Effector memory CD8-positive, alpha-beta T cell (primary cell): Measurements from ENCODE around the gene GSE1.

Source experiments
- ATAC-seq: fragments of 150-1000 bp; cut with Tn5 transposase; replicated peaks from 2 replicates; pipeline ENCODE4 v1.10.0; 2021; ENCODE audit warnings: mild to moderate bottlenecking, moderate library complexity
- DNase-seq, 3 experiments: peaks; one replicate each; pipeline ENCODE4 v3.0.0; 2021
- H3K27ac Mint-ChIP-seq, 2 donors: one replicate each; pipeline ENCODE4 v1.8.0; 2022; ENCODE audit warnings: mild to moderate bottlenecking in 2 of 2, mixed read lengths in 2 of 2, moderate library complexity in 2 of 2
- H3K27me3 Mint-ChIP-seq, 2 donors: one replicate each; pipeline ENCODE4 v1.8.0; 2022; ENCODE audit warnings: mixed read lengths in 2 of 2
- H3K36me3 Mint-ChIP-seq: one replicate; pipeline ENCODE4 v1.8.0; 2022; ENCODE audit warnings: mild to moderate bottlenecking, moderate library complexity, mixed read lengths; ENCODE audit not compliant: insufficient read depth
- H3K4me1 Mint-ChIP-seq, 2 donors: one replicate each; pipeline ENCODE4 v1.8.0; 2022; ENCODE audit warnings: low read depth in 2 of 2, mixed read lengths in 2 of 2
- H3K4me3 Mint-ChIP-seq, 2 donors: one replicate each; pipeline ENCODE4 v1.8.0; 2022; ENCODE audit warnings: mild to moderate bottlenecking in 2 of 2, mixed read lengths in 2 of 2, moderate library complexity in 2 of 2
- H3K9me3 Mint-ChIP-seq, 2 donors: one replicate each; pipeline ENCODE4 v1.8.0; 2022; ENCODE audit warnings: mixed read lengths in 2 of 2
- total RNA-seq, 9 experiments: gene quantifications; one replicate each; lab custom pipeline; 2026; lab: John Stamatoyannopoulos, UW

GSE1 gene
- total RNA-seq: 9.9 to 108 (median 30.0) reads per million in 9 experiments

DNA sequence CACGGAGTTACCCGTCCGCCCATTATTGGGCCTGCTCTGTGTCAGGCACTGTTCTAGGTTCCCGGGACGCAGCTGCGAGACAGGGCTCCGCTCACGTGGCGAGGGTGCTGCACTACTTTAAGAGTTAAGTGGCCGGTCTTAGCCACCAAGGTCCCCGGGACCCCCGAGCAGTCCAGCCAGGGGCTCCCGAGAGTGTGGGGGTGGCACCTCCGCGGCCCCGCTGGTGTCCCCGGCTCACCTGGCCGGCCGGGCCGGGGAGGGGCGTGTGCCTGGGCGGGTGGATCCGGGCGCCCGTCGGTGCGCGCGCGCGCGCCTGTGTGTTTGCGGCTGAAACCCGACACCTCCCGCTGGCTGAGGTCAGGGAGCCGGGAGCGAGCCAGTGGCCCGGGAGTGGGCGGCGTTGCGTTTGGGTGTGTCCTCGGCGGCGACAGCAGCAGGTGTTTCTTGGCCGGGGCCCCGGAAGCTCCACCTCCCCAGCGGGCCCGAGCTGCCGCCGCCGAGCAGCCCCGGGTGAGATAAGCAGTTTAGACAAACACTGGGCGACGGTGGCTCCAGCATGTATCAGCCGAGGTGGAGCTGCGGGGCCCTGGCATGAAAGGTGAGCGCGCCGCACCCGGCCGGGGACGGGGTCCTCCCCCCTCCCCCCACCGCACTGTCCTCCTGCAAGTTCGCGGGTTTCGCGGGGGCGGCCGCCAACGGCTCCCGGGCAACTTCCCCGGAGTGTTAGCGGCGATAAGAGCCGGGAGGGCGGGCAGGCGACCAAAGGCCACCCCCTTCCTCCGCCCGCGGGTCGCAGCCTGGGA, at the start of gene GSE1:
Gene GSE1 (plus strand): TSS at position 522 of the 803 bp plus-strand sequence. CDS start 70 bp downstream, at position 592.
- H3K27ac Mint-ChIP-seq: no peak within 1 kb of the TSS

DNA sequence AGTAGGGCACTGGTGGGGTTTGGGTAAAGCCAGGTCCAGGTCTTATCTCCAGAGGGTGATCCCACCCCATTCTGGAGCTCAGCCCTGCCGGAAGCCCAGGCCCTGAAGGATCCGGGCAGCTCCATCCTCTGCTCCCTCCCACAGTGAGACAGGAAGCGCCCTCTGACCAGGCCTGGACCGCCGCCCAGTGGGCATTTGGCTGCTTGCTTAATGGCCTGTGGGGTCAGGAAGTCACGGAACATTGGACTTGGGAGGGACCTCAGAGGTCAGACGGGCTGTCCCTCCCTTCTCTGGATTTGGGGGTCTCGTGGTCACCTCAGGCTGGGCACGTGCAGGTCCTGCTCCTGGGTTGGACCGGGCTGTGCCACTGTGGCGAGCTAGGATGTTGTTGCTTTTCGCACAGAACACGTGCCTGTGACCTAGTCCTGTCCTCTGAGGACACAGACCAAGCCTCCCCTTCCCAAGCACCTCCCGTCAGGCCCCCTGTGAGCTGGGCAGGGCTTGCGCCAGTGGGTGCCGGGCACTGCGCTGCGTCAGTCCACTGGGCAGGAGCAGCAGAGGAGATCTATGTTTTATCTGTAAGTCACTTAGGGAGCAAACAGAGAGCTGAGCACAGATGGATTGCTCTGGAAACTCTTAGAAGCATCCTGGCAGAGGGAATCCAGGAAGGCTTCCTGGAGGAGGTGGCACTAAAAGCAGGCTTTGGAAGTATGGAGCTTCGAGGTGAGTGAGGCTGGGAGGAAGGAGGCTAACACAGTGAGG, 49.4 kb upstream of the GSE1 start:
- no peaks in the 10 kb centered on the region for H3K27me3 Mint-ChIP-seq
- H3K27ac Mint-ChIP-seq: peak overlapping the region; percentile 81 to 91
- peak overlapping the region; percentile 9 to 40 for H3K4me3 Mint-ChIP-seq
- peaks cover 69 to 81% of the 10 kb centered on the region in 2 donors for H3K4me1 Mint-ChIP-seq
- no peak for ATAC-seq
- H3K36me3 Mint-ChIP-seq: peaks cover 63% of the 10 kb centered on the region
- no peaks in the 10 kb centered on the region for H3K9me3 Mint-ChIP-seq
- DNase-seq: no peak

More for the DNA sequence above, at the start of gene GSE1:
- ATAC-seq (peak; percentile 38), DNase-seq (peak; percentile 56 to 63 (median 59))
- Mint-ChIP-seq H3K27me3 (no peaks in the 10 kb centered on the region), H3K4me1 (peaks cover 41 to 44% of the 10 kb centered on the region in 2 donors), H3K4me3 (peak within 1 kb of the TSS; percentile 77 to 80), H3K36me3 (peaks cover 20% of the 10 kb centered on the region), H3K9me3 (no peaks in the 10 kb centered on the region)

DNA sequence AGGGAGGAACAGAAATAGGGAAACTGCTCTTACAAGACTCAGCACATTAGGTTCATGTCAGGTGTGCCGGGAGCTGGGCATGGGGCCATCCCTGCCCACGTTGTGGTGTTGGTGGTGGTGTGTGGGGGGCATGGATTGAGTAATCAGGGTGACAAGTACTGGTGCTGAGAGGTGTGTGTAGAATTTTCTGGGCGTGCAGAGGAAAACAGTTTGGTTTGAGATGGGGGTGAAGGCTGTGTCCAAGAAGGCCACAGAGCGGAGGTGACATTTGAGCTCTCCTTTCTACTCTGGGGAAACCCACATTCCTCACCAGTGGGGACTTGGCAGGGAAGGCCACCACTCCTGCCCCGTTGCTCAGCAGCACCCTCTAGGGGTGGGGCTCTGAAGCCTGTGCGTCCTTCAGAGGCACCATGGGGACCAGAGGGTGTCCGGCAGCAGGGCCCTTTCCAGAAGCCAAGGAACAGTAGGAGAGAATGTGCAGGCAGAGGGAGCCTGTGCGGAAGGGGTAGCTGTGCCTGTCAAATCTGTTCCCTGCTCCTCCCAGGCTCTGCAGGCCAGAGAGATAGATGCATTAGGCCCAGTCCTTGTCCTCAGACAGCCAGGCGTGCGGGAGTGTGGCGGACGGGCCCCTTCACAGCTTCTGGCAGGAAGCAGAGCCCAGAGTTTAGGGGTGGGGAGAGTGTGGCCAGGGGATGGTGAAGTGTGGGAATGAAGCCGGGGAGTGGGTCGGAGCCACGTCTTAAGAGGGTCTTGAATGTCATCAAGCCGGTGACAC, 48.7 kb upstream of the GSE1 start:
- peaks cover 62% of the 10 kb centered on the region for H3K36me3 Mint-ChIP-seq
- no peaks in the 10 kb centered on the region for H3K9me3 Mint-ChIP-seq
- H3K4me1 Mint-ChIP-seq: peaks cover 70 to 82% of the 10 kb centered on the region in 2 donors
- H3K4me3 Mint-ChIP-seq: peak overlapping the region; percentile 9 to 24
- peak overlapping the region; percentile 81 to 91 for H3K27ac Mint-ChIP-seq
- no peaks in the 10 kb centered on the region for H3K27me3 Mint-ChIP-seq
- peak in 1 of 3 experiments; percentile 27 for DNase-seq
- ATAC-seq: peak; percentile 40

DNA sequence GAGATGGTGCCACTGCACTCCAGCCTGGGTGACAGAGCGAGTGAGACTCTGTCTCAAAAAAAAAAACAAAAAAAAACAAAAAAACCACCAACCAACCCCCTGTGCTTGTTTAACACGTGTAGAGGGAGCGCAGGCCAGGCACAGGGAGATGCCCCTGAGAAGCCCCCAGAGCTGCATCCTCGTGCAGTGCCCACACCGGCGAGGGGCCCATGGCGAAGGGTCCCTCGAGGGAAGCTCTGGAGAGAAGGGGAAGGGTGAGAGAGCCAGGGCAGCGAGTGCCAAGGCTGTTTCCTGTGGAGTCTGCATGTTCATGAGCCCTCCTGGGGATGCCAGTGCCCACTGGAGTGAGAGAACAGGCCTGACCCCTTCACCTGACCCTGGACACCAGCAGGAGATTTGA, 47.8 kb upstream of the GSE1 start:
- Mint-ChIP-seq H3K4me1 (peaks cover 77 to 85% of the 10 kb centered on the region in 2 donors), H3K9me3 (no peaks in the 10 kb centered on the region), H3K4me3 (peak overlapping the region; percentile 9 to 40), H3K27me3 (no peaks in the 10 kb centered on the region), H3K27ac (peak overlapping the region; percentile 81 to 91), H3K36me3 (peaks cover 65% of the 10 kb centered on the region)
- no peak for ATAC-seq
- no peak for DNase-seq

DNA sequence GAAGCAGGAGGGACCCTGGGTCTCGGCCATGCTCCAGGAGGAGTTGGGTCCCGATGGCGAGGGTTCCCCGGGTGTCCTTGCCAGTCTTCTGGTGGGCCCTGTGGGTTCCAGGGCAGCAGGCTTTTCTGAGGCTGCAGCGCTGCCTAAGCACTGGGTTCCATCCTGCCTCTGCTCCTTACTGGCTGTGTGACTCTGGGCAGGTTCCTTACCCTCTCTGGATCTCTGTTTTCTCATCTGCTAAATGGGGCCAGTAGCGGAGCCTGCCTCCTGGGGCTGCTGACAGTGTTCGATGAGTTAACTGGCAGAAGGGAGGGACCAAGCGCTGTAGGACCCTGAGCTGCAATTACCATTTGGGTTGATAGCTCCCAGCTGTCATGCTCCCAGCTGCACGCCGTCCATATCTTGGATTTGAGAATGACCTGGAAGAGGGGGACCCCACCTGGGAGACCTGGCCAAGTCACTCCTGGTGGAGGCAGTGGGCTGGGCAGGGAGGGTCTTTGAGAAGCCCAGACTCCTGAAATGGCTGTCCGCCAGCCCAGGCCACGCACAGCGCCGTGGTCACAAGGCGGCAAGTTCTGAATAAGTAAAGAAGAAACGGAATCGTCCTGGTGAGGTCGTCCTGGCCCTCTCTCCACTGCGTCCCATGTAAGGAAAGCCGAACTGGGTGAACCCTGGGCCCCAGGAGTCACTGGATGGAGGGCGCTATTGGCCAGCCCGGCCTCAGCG, 47.2 kb upstream of the GSE1 start:
- no peaks in the 10 kb centered on the region for H3K27me3 Mint-ChIP-seq
- peaks cover 65% of the 10 kb centered on the region for H3K36me3 Mint-ChIP-seq
- ATAC-seq (no peak), DNase-seq (no peak)
- H3K27ac Mint-ChIP-seq: peak overlapping the region; percentile 49 to 91
- H3K4me1 Mint-ChIP-seq: peaks cover 80 to 85% of the 10 kb centered on the region in 2 donors
- no peaks in the 10 kb centered on the region for H3K9me3 Mint-ChIP-seq
- peak overlapping the region; percentile 35 to 44 for H3K4me3 Mint-ChIP-seq

DNA sequence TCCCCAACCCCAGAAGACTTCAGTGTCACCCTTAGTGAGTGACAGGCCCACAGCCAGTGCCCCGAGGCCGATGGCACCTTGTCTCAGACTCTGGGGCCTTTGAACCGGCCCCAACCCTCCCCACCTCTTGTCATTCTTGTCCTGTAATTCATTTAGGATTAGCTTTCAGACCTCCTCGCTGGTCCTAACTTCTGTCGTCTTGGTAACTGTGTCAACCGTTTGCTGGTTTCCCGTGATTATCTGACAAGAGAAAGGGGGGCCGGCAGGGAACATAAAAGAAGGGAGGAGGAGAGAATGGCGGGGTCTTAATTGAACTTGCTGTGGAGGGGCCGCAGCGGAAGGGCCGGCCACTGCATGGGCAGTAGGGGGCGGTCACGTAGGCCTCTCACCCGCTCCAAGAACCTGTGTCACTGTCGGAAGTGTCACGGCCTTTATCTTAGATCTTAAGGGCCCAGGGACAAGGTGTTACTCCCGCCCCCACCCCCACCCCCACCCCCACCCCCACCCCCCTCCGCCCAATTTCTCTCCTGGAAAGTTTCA, 46.5 kb upstream of the GSE1 start:
- Mint-ChIP-seq H3K27me3 (no peaks in the 10 kb centered on the region), H3K4me1 (peaks cover 80 to 85% of the 10 kb centered on the region in 2 donors), H3K4me3 (peak overlapping the region; percentile 35 to 44), H3K27ac (peak overlapping the region; percentile 49 to 91), H3K36me3 (peaks cover 65% of the 10 kb centered on the region), H3K9me3 (no peaks in the 10 kb centered on the region)
- no peak for DNase-seq
- no peak for ATAC-seq

DNA sequence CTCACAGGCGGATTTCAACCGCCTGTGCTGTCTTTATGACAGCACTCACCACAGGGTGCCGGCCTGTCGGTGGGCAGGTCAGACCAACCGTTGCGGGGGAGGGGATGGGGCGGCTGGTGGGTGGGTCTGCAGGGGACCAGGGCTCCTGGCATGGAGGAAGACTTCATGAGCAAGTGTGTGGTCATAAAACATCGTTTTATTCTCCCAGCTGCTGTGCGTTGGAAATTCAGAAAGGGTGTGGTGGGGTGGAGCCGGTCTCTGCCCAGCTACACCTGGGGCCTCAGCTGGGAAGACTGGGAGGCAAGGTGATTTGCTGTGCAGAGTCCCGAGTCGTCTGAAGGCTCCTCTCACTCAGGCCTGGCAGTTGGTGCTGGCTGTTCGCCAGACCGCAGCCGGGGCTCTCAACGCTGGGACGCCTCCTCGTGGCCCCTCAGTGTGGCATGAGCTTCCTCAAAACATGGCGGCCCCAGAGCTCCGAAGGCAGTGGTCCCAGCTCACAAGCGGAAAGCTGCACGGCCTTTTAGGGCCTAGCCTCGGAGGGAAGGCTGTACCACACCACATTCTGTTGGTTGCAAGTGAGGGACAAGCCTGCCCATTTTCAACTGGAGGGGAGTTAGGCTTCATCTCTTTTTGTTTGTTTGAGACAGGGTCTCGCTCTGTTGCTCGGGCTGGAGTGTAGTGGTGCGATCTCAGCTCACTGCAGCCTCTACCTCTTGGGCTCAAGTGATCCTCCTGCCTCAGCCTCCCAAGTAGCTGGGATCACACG, 45.8 kb upstream of the GSE1 start:
- peak overlapping the region; percentile 49 to 91 for H3K27ac Mint-ChIP-seq
- no peak for DNase-seq
- no peak for ATAC-seq
- no peaks in the 10 kb centered on the region for H3K9me3 Mint-ChIP-seq
- H3K27me3 Mint-ChIP-seq: no peaks in the 10 kb centered on the region
- peaks cover 67% of the 10 kb centered on the region for H3K36me3 Mint-ChIP-seq
- H3K4me3 Mint-ChIP-seq: peak overlapping the region; percentile 89 to 90
- H3K4me1 Mint-ChIP-seq: peaks cover 82 to 85% of the 10 kb centered on the region in 2 donors

DNA sequence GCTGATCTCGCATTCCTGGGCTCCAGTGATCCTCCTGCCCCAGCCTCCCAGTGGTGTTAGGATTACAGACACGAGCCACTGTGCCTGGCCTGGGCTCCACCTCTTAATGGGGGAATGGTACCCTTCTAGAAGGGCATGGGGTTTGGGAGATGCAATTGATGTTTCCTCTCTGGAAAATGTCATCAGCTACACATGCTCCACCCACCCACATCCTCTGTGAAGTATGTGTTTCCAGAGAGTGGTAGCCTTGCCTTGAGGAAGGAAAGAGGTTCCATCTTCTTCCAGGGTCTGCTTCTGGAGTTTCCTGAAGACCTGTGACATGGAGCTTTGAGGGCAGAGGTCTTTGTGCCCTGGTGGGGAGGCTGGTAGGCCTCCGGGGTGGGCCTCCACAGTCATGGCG, 45.2 kb upstream of the GSE1 start:
- H3K4me1 Mint-ChIP-seq: peaks cover 80 to 82% of the 10 kb centered on the region in 2 donors

DNA sequence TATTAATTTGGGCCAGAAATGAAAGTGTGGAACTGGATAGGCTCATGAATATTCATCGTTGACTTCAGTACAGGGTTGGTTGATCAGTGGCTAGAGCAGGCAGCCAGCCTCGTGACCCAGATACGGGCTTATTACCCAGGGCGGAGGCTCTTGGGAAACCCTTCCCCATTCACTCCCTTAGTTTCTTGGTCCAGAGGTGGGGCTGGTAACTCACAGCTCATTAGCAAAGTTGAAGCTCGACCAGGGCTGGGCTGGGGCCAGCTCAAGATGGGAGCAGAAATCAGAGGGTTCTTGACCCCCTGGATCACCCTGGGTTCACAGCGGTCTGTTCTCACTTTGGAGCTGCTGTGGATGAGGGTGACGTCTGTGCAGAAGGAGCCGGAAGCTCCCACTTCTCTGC, 44.6 kb upstream of the GSE1 start:
- Mint-ChIP-seq H3K27ac (peak overlapping the region; percentile 49 to 91), H3K9me3 (no peaks in the 10 kb centered on the region), H3K36me3 (peaks cover 67% of the 10 kb centered on the region), H3K27me3 (no peaks in the 10 kb centered on the region), H3K4me3 (peak overlapping the region; percentile 89 to 90), H3K4me1 (peaks cover 80 to 83% of the 10 kb centered on the region in 2 donors)
- no peak for DNase-seq
- ATAC-seq: no peak

More for the DNA sequence above, 45.2 kb upstream of the GSE1 start:
- no peak for ATAC-seq
- H3K4me3 Mint-ChIP-seq: peak overlapping the region; percentile 89 to 90
- no peaks in the 10 kb centered on the region for H3K9me3 Mint-ChIP-seq
- peaks cover 63% of the 10 kb centered on the region for H3K36me3 Mint-ChIP-seq
- DNase-seq: no peak
- H3K27me3 Mint-ChIP-seq: no peaks in the 10 kb centered on the region
- H3K27ac Mint-ChIP-seq: peak overlapping the region; percentile 49 to 91

DNA sequence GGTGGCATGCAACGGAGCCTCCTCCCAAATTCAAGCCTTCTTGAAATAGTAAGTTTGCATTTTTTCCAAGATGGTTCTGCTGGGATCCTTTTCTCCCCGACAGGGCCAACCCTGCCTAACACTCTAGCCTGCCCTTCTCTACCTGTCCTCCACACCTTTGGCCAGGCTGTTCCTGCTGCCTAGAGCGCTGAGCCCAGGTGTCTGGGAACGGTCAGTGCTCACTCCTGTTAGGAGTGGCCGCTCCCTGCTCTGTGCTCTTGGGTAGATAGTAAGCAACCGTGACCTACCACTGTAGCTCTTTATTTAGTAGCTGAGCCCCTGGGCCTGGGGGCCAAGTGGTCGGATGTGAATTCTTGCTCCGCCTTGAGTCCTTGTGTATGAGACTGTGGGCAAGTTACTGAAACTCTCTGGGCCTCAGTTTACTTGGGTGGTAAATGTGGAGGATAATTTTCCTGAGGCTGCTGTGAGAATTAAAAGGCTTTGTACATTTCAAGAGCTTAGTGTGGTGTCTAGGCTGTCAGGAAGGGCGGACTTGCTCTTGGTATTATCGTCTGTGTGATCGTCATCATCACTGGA, 44.0 kb upstream of the GSE1 start:
- Mint-ChIP-seq H3K4me3 (peak overlapping the region; percentile 89 to 90), H3K27ac (peak overlapping the region; percentile 91 to 98), H3K9me3 (no peaks in the 10 kb centered on the region), H3K36me3 (peaks cover 66% of the 10 kb centered on the region), H3K4me1 (peaks cover 76 to 80% of the 10 kb centered on the region in 2 donors), H3K27me3 (no peaks in the 10 kb centered on the region)
- no peak for ATAC-seq
- no peak for DNase-seq

DNA sequence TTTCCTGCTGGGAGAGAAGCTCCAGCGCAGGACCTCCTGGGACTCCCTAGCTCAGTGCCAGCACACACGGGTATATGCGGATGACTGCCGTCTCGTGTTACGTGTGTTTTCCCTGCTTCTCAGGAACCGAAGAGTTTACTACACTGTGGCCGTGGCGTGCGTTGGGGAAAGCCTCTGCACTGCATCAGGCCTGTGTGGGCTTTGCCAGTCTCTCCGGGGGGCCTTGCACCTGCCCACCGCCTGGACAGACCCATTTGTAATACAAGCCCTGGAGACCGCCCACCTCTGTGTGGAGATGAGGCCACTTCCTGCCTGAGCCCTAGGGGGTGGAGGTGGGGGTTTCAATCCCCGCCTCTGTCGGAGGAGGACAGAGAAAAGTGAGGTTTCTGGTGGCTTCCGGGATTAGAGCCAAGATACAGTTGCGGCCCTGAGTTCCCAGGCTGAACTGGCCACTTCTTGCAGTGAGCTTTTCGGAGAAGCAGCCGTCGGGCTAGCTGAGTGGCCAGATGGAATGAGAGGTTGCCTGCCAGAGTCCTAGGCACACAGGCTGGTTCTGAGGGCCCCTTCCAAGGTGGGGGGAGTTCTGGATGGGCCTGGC, 43.4 kb upstream of the GSE1 start:
- H3K4me3 Mint-ChIP-seq: peak overlapping the region; percentile 89 to 90
- peaks cover 61% of the 10 kb centered on the region for H3K36me3 Mint-ChIP-seq
- ATAC-seq (peak; percentile 50), DNase-seq (peak; percentile 40 to 59 (median 51))
- peaks cover 70 to 77% of the 10 kb centered on the region in 2 donors for H3K4me1 Mint-ChIP-seq
- no peaks in the 10 kb centered on the region for H3K27me3 Mint-ChIP-seq
- H3K27ac Mint-ChIP-seq: peak overlapping the region; percentile 91 to 98
- no peaks in the 10 kb centered on the region for H3K9me3 Mint-ChIP-seq
